WTC11 (cell line): ENCODE data around the gene DHCR7.

Source experiments
- NR1H2 ChIP-seq: sonication (generic); formaldehyde crosslinking; IDR thresholded peaks from 2 replicates; pipeline ENCODE4 v1.9.0; 2021; ENCODE audit warnings: mild to moderate bottlenecking, moderate library complexity, missing genetic modification reagents
- PRRX2 ChIP-seq: fragments of 250-450 bp; sonication (Bioruptor Pico); IDR thresholded peaks from 2 replicates; pipeline ENCODE4 v1.8.0; 2021; ENCODE audit warnings: mild to moderate bottlenecking
- RELA ChIP-seq: sonication (generic); formaldehyde crosslinking; IDR thresholded peaks from 2 replicates; pipeline ENCODE4 v1.8.1; 2022; ENCODE audit warnings: missing genetic modification reagents, mild to moderate bottlenecking, borderline replicate concordance
- TF ChIP-seq, protein P1 (sequence below): sonication (generic); formaldehyde crosslinking; IDR thresholded peaks from 2 replicates; pipeline ENCODE4 v1.8.1; 2022; ENCODE audit warnings: low read depth, mild to moderate bottlenecking, moderate library complexity, missing genetic modification reagents, borderline replicate concordance
- TF ChIP-seq, protein P2 (sequence below): fragments of 200-600 bp; IDR thresholded peaks from 2 replicates; pipeline ENCODE4 v1.8.0; 2022; ENCODE audit warnings: antibody characterized with exemption
- TF ChIP-seq, protein P3 (sequence below): sonication (generic); formaldehyde crosslinking; IDR thresholded peaks from 2 replicates; pipeline ENCODE4 v1.8.1; 2023; ENCODE audit warnings: mild to moderate bottlenecking, missing genetic modification reagents
- TF ChIP-seq, protein P4 (sequence below): sonication (generic); formaldehyde crosslinking; IDR thresholded peaks from 2 replicates; pipeline ENCODE4 v1.8.1; 2022; ENCODE audit warnings: low read depth, missing genetic modification reagents, borderline replicate concordance

DNA sequence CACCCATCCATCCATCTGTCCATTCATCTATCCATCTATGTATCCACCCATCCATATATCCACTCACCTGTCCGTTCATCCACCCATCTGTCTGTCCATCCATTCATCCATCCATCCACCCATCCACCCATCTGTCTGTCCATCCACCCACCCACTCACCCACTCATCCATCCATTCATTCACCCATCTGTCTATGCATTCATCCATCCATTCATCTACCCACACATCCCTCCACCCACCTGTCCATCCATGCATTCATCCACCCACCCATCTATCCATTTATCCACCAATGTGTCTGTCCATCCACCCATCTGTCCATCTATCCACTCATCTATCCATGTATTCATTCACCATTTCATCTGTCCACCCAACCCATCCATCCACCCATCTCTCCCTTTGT, 38.1 kb upstream of the DHCR7 start:
- TF ChIP-seq NR1H2 (CRISPR knock-in tag) (no peak), PRRX2 (CRISPR knock-in tag) (no peak), RELA (CRISPR knock-in tag) (no peak)
- TF ChIP-seq, protein P1, sequence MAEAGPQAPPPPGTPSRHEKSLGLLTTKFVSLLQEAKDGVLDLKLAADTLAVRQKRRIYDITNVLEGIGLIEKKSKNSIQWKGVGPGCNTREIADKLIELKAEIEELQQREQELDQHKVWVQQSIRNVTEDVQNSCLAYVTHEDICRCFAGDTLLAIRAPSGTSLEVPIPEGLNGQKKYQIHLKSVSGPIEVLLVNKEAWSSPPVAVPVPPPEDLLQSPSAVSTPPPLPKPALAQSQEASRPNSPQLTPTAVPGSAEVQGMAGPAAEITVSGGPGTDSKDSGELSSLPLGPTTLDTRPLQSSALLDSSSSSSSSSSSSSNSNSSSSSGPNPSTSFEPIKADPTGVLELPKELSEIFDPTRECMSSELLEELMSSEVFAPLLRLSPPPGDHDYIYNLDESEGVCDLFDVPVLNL (CRISPR knock-in tag): no peak
- TF ChIP-seq, protein P2, sequence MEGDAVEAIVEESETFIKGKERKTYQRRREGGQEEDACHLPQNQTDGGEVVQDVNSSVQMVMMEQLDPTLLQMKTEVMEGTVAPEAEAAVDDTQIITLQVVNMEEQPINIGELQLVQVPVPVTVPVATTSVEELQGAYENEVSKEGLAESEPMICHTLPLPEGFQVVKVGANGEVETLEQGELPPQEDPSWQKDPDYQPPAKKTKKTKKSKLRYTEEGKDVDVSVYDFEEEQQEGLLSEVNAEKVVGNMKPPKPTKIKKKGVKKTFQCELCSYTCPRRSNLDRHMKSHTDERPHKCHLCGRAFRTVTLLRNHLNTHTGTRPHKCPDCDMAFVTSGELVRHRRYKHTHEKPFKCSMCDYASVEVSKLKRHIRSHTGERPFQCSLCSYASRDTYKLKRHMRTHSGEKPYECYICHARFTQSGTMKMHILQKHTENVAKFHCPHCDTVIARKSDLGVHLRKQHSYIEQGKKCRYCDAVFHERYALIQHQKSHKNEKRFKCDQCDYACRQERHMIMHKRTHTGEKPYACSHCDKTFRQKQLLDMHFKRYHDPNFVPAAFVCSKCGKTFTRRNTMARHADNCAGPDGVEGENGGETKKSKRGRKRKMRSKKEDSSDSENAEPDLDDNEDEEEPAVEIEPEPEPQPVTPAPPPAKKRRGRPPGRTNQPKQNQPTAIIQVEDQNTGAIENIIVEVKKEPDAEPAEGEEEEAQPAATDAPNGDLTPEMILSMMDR: no peak
- TF ChIP-seq, protein P3, sequence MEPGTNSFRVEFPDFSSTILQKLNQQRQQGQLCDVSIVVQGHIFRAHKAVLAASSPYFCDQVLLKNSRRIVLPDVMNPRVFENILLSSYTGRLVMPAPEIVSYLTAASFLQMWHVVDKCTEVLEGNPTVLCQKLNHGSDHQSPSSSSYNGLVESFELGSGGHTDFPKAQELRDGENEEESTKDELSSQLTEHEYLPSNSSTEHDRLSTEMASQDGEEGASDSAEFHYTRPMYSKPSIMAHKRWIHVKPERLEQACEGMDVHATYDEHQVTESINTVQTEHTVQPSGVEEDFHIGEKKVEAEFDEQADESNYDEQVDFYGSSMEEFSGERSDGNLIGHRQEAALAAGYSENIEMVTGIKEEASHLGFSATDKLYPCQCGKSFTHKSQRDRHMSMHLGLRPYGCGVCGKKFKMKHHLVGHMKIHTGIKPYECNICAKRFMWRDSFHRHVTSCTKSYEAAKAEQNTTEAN (CRISPR knock-in tag): no peak
- TF ChIP-seq, protein P4, sequence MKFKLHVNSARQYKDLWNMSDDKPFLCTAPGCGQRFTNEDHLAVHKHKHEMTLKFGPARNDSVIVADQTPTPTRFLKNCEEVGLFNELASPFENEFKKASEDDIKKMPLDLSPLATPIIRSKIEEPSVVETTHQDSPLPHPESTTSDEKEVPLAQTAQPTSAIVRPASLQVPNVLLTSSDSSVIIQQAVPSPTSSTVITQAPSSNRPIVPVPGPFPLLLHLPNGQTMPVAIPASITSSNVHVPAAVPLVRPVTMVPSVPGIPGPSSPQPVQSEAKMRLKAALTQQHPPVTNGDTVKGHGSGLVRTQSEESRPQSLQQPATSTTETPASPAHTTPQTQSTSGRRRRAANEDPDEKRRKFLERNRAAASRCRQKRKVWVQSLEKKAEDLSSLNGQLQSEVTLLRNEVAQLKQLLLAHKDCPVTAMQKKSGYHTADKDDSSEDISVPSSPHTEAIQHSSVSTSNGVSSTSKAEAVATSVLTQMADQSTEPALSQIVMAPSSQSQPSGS (CRISPR knock-in tag): no peak
